ENCODE results near the gene RXRA.

GRCh38 chr9:134358026-134358661 lies 31.9 kb downstream of the RXRA start:
- TF ChIP-seq CTCF (IDR thresholded peaks at IDR 0.05): no peak
- no peak for TF ChIP-seq POLR2A (IDR thresholded peaks at IDR 0.05)
- TF ChIP-seq EP300 (IDR thresholded peaks at IDR 0.05): no peak
